Measurements from ENCODE around the gene STIL. TPM values are rescaled to one million over a fixed set of nuclear protein-coding genes. Genes with fewer than 3 reads are reported as not detected.

The STIL gene
- total and polyA plus RNA-seq, 2 donors (not counting 3 experiments of a cell fraction or from before 2014, with no cell fraction given), result 10.3 to 28.1 TPM

- no peaks in the 10 kb centered on the region for H4K20me1 ChIP-seq (replicated peaks; ENCODE audit: control insufficient read depth, extremely low read depth, insufficient read depth, low read length)
- no peaks in the 10 kb centered on the region for H3K9me3 ChIP-seq (replicated peaks; ENCODE audit: control insufficient read depth, insufficient read depth, low read length)
- dilution Hi-C loops (cut with MboI; ENCODE audit: extremely low pct_ligation_motif_present, low sequenced_read_pairs), result no loop called here
- H3K36me3 ChIP-seq (ENCODE audit: control insufficient read depth in 2 of 2, extremely low read depth in 1 of 2, insufficient read depth in 2 of 2, low read length in 2 of 2), result no peaks in the 10 kb centered on the region
- no peak overlapping the region for H3K4me2 ChIP-seq (ENCODE audit: insufficient read depth, low read length)
- H3K4me1 ChIP-seq (ENCODE audit: control insufficient read depth, extremely low read depth, insufficient read depth, low read length), result no peaks in the 10 kb centered on the region
- intact Hi-C loops (cut with micrococcal nuclease), result no loop called here
- H2AFZ ChIP-seq (ENCODE audit: low read depth, low read length), result no peak overlapping the region
- H3K27me3 ChIP-seq (ENCODE audit: control insufficient read depth in 2 of 2, insufficient read depth in 2 of 2, low read length in 2 of 2), result no peaks in the 10 kb centered on the region
- H3K9me1 ChIP-seq (replicated peaks; ENCODE audit: control insufficient read depth, extremely low read depth, insufficient read depth, low read length), result no peaks in the 10 kb centered on the region
- H3K4me3 ChIP-seq (replicated peaks in 1 of 3; ENCODE audit: insufficient read depth in 1 of 3, low read depth in 1 of 3, low read length in 3 of 3), result no peak overlapping the region
- H3K9ac ChIP-seq (replicated peaks; ENCODE audit: extremely low read depth, insufficient read depth, low read length), result no peak overlapping the region
- BruUV-seq (replicated peaks), result no TSS peak
- no peak for TF ChIP-seq POLR2A (IDR thresholded peaks at IDR 0.05; ENCODE audit: low read depth, low read length)
- TF ChIP-seq MYC (IDR thresholded peaks at IDR 0.05; ENCODE audit: low read depth, low read length), result no peak
- TF ChIP-seq JUN (IDR thresholded peaks at IDR 0.05; ENCODE audit: borderline replicate concordance, insufficient read depth, insufficient read length, low read depth), result no peak
- no peak for TF ChIP-seq FOS (IDR thresholded peaks at IDR 0.05; ENCODE audit: borderline replicate concordance, insufficient read depth, low read length)
- no peak for TF ChIP-seq GATA2 (IDR thresholded peaks at IDR 0.05; ENCODE audit: insufficient read depth, insufficient read length, low read depth, low read length)
- no peak for TF ChIP-seq EZH2 (IDR thresholded peaks at IDR 0.05; ENCODE audit: borderline replicate concordance, low read depth, low read length, severe bottlenecking)
- TF ChIP-seq, protein P1, sequence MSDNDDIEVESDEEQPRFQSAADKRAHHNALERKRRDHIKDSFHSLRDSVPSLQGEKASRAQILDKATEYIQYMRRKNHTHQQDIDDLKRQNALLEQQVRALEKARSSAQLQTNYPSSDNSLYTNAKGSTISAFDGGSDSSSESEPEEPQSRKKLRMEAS (IDR thresholded peaks at IDR 0.05; ENCODE audit: insufficient read depth, insufficient read length), result no peak
- TF ChIP-seq, protein P2, sequence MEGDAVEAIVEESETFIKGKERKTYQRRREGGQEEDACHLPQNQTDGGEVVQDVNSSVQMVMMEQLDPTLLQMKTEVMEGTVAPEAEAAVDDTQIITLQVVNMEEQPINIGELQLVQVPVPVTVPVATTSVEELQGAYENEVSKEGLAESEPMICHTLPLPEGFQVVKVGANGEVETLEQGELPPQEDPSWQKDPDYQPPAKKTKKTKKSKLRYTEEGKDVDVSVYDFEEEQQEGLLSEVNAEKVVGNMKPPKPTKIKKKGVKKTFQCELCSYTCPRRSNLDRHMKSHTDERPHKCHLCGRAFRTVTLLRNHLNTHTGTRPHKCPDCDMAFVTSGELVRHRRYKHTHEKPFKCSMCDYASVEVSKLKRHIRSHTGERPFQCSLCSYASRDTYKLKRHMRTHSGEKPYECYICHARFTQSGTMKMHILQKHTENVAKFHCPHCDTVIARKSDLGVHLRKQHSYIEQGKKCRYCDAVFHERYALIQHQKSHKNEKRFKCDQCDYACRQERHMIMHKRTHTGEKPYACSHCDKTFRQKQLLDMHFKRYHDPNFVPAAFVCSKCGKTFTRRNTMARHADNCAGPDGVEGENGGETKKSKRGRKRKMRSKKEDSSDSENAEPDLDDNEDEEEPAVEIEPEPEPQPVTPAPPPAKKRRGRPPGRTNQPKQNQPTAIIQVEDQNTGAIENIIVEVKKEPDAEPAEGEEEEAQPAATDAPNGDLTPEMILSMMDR (IDR thresholded peaks at IDR 0.05; ENCODE audit: extremely low read depth in 1 of 2, insufficient read depth in 1 of 2, low read depth in 1 of 2, low read length in 2 of 2), result no peak
- TF ChIP-seq POLR2AphosphoS5 (IDR thresholded peaks at IDR 0.05; ENCODE audit: insufficient read depth, low read depth, low read length), result no peak
- H3K27ac ChIP-seq (ENCODE audit: insufficient read depth, low read depth, low read length), result no peak overlapping the region
- ChIA-PET CTCF (interaction anchor here (1.7 to 3.0 kb wide), 2 partner anchors 9 to 146 kb away, joined by 6 to 22 read pairs; partner anchors contain the start of gene CMPK1), POLR2A (no interaction called here)
- DNase-seq (ENCODE audit: low read depth, low spot score) (no peak), FAIRE-seq (no peak)
- H3K79me2 ChIP-seq (ENCODE audit: control insufficient read depth, insufficient read depth, low read length), result no peaks in the 10 kb centered on the region
These were observed 10.7 kb upstream of the STIL start for GRCh38 chr1:47324682-47325081.
